GM12878 (cell line): ENCODE measurements around the gene TEC. TPM values are rescaled to one million over a fixed set of nuclear protein-coding genes. Genes with fewer than 3 reads are reported as not detected.

Experiments used
- ATAC-seq: fragments of 200-7000 bp; cut with Tn5 transposase; 3 replicates; pipeline ENCODE4 v1.9.1; 2020; ENCODE audit warnings: mild to moderate bottlenecking, moderate library complexity
- BruUV-seq: library from RNA; stranded (reverse); fragments of 400-500 nt; replicated peaks from 2 replicates; lab custom pipeline; 2021; lab: Mats Ljungman, UMichigan
- CTCF ChIA-PET: fragments of 300-600 bp; sonication (Branson Sonifier 250); formaldehyde crosslinking; extraction: SDS; loops from one replicate; lab custom pipeline; 2021; ENCODE audit warnings: inconsistent platforms; lab: Yijun Ruan, JAX
- POLR2A ChIA-PET: fragments of 350-600 bp; formaldehyde crosslinking; extraction: SDS; loops from one replicate; lab custom pipeline; 2021; ENCODE audit warnings: inconsistent platforms; lab: Charles Lee
- RAD21 ChIA-PET: fragments of 300-600 bp; sonication (Branson Sonifier 250); formaldehyde crosslinking; loops from one replicate; lab custom pipeline; 2023; ENCODE audit warnings: antibody characterized with exemption; ENCODE audit not compliant: unreplicated experiment; lab: Charles Lee
- SMC1A ChIA-PET: fragments of 300-600 bp; sonication (Branson Sonifier 250); formaldehyde crosslinking; loops from one replicate; lab custom pipeline; 2023; ENCODE audit not compliant: unreplicated experiment, uncharacterized antibody; lab: Charles Lee
- DNase-seq: peaks from one replicate; pipeline ENCODE4 v3.0.0-alpha.2; 2011; ENCODE audit warnings: low read depth, low spot score
- FAIRE-seq: peaks from 3 replicates; lab custom pipeline; 2011; peaks lifted over from hg19 to GRCh38; lab: Jason Lieb, UNC
- H2AFZ ChIP-seq: 2 replicates; pipeline ENCODE4 v1.6.0; 2011; ENCODE audit warnings: low read depth, low read length, control low read depth; ENCODE audit not compliant: control insufficient read depth
- H3K27ac ChIP-seq: 2 replicates; pipeline ENCODE4 v1.5.1; 2011; ENCODE audit warnings: control low read depth; ENCODE audit not compliant: control insufficient read depth, insufficient read depth
- H3K27me3 ChIP-seq, 2 experiments: replicated peaks in 1 of 2; 2 replicates each; pipeline versions ENCODE4 v1.6.0 to v1.6.1; 2011; ENCODE audit warnings: low read length in 1 of 2; ENCODE audit not compliant: control insufficient read depth in 2 of 2, insufficient read depth in 2 of 2
- H3K36me3 ChIP-seq, 2 experiments: 2 replicates each; pipeline ENCODE4 v1.5.1; 2011; ENCODE audit warnings: low read length in 1 of 2; ENCODE audit not compliant: control insufficient read depth in 2 of 2, insufficient read depth in 2 of 2
- H3K4me1 ChIP-seq: 2 replicates; pipeline ENCODE4 v1.6.1; 2011; ENCODE audit warnings: mild to moderate bottlenecking, low read length, moderate library complexity, mixed read lengths; ENCODE audit not compliant: control insufficient read depth, insufficient read depth
- H3K4me2 ChIP-seq: 2 replicates; pipeline ENCODE4 v1.6.0; 2011; ENCODE audit warnings: control low read depth; ENCODE audit not compliant: control insufficient read depth, insufficient read depth
- H3K4me3 ChIP-seq: fragments of 200-600 bp; sonication (generic); 2 replicates; pipeline ENCODE4 v1.5.1; 2016
- H3K79me2 ChIP-seq: 2 replicates; pipeline ENCODE4 v1.6.0; 2011; ENCODE audit warnings: low read length; ENCODE audit not compliant: control insufficient read depth, insufficient read depth
- H3K9ac ChIP-seq: 2 replicates; pipeline ENCODE4 v1.8.0; 2011; ENCODE audit warnings: low read length, control low read depth, mixed read lengths; ENCODE audit not compliant: control insufficient read depth, insufficient read depth
- H3K9me3 ChIP-seq: replicated peaks from 3 replicates; pipeline ENCODE4 v1.5.1; 2011; ENCODE audit warnings: mild to moderate bottlenecking, low read length; ENCODE audit not compliant: control insufficient read depth, insufficient read depth
- H4K20me1 ChIP-seq: 2 replicates; pipeline ENCODE4 v1.6.0; 2011; ENCODE audit not compliant: control insufficient read depth, insufficient read depth
- ATF7 ChIP-seq: fragments of 450-650 bp; IDR thresholded peaks from 2 replicates; pipeline ENCODE4 v1.6.1; 2016; ENCODE audit warnings: low read depth, mild to moderate bottlenecking
- BACH1 ChIP-seq: fragments of 450-650 bp; IDR thresholded peaks from 2 replicates; pipeline ENCODE4 v1.6.1; 2017; ENCODE audit warnings: mild to moderate bottlenecking, borderline replicate concordance
- BHLHE40 ChIP-seq, 2 experiments: fragments of 450-650 bp in 1 of 2; IDR thresholded peaks; 2 replicates each; pipeline ENCODE4 v1.6.1; 2011 to 2017; ENCODE audit warnings: low read depth in 2 of 2, borderline replicate concordance in 1 of 2, improper control_type of control experiment in 1 of 2, low read length in 1 of 2, mild to moderate bottlenecking in 1 of 2
- CEBPZ ChIP-seq: fragments of 150-350 bp; IDR thresholded peaks from 2 replicates; pipeline ENCODE4 v1.6.1; 2016; ENCODE audit warnings: low read depth, low read length
- HDGF ChIP-seq: fragments of 450-650 bp; IDR thresholded peaks from 2 replicates; pipeline ENCODE4 v1.6.1; 2016; ENCODE audit warnings: antibody characterized with exemption
- POLR2AphosphoS2 ChIP-seq: IDR thresholded peaks from 2 replicates; pipeline ENCODE4 v1.6.1; 2011; ENCODE audit warnings: low read depth, mild to moderate bottlenecking, low read length, improper control_type of control experiment, moderate library complexity
- SP1 ChIP-seq: IDR thresholded peaks from one replicate; pipeline ENCODE4 v1.6.1; 2011; ENCODE audit warnings: low read depth, low read length
- SPI1 ChIP-seq: IDR thresholded peaks from 2 replicates; pipeline ENCODE4 v1.6.1; 2011; ENCODE audit warnings: low read depth, mild to moderate bottlenecking, low read length, moderate library complexity, borderline replicate concordance; ENCODE audit not compliant: insufficient read depth
- SUZ12 ChIP-seq: fragments of 200-600 bp; sonication (generic); IDR thresholded peaks from one replicate; pipeline ENCODE4 v1.6.1; 2018; ENCODE audit warnings: antibody characterized with exemption, mild to moderate bottlenecking; ENCODE audit not compliant: unreplicated experiment
- TCF7 ChIP-seq: IDR thresholded peaks from 2 replicates; pipeline ENCODE4 v1.6.1; 2014; ENCODE audit warnings: antibody characterized with exemption, borderline replicate concordance
- YY1 ChIP-seq: IDR thresholded peaks from 2 replicates; pipeline ENCODE4 v1.6.1; 2011; ENCODE audit warnings: low read depth, mild to moderate bottlenecking, low read length
- ZZZ3 ChIP-seq: IDR thresholded peaks from 2 replicates; pipeline ENCODE4 v1.6.1; 2011; ENCODE audit warnings: low read depth; ENCODE audit not compliant: control insufficient read depth, insufficient read length
- WGBS: methylation state at CpG from one replicate; pipeline ENCODE4 v1.1.6; 2016; ENCODE audit warnings: low lambda C conversion rate; ENCODE audit not compliant: insufficient replicate concordance, insufficient coverage; ENCODE audit errors: missing lambda C conversion rate; 5-methylcytosine and 5-hydroxymethylcytosine counted together
- in situ Hi-C: fragments of 300-500 bp; cut with MboI; formaldehyde crosslinking; loops from 9 replicates; pipeline ENCODE4 v1.14.3; 2018; ENCODE audit warnings: mixed read lengths
- intact Hi-C: fragments of 100-400 bp; cut with micrococcal nuclease; formaldehyde crosslinking; loops from one replicate; pipeline ENCODE4 v1.14.2; 2022; ENCODE audit not compliant: unreplicated experiment
- polyA plus RNA-seq, 11 experiments: library from polyadenylated mRNA; depleted of rRNA in 4 of 11; unstranded in 6 of 11; stranded (reverse) in 5 of 11; fragments of >200 nt; fragmentation: Nextera tagmentation in 4 of 11; fragmentation: Illumina TruSeq in 1 of 11; extraction: Ambion mirVana in 4 of 11; extraction: Trizol in 1 of 11; gene quantifications; 1 replicate in 1 of 11; 2 replicates in 10 of 11; pipeline versions ENCODE4 v1.2.1 to v1.2.3, GENCODE V29; 2011 to 2016; ENCODE audit warnings: inconsistent platforms in 2 of 11, missing spikeins in 2 of 11, low read depth in 1 of 11
- total RNA-seq, 4 experiments: library from RNA; depleted of rRNA in 3 of 4; stranded (reverse); fragments of >200 nt in 3 of 4; fragmentation: Illumina TruSeq in 1 of 4; extraction: Trizol in 1 of 4; gene quantifications; 2 replicates each; pipeline versions ENCODE4 v1.2.1 to v1.2.3, GENCODE V29; 2013 to 2021

TEC gene
- total and polyA plus RNA-seq, 10 of the 15 experiments (the other 5 are each of a cell fraction or from before 2014, with no cell fraction given): 7.4 to 27.2 (median 17.1) TPM

- no peak overlapping the region for H3K4me3 ChIP-seq
- peaks cover 0 to 9% of the 10 kb centered on the region in 2 experiments; a peak in 2 of 4 replicates for H3K36me3 ChIP-seq
- no TSS peak for BruUV-seq
- WGBS: 91% methylated on average over 1 of the region's 1 CpG
- ChIA-PET RAD21 (interaction anchor here (0.6 to 2.1 kb wide), 7 partner anchors 11 to 194 kb away, joined by 3 to 9 read pairs (median 3); no protein-coding TSS in a partner anchor), CTCF (interaction anchor here (0.9 to 1.4 kb wide), 5 partner anchors 12 to 60 kb away, joined by 3 to 6 read pairs (median 4); no protein-coding TSS in a partner anchor), SMC1A (interaction anchor here (0.8 to 5.0 kb wide), 18 partner anchors 8 to 66 kb away, joined by 3 to 36 read pairs (median 6); no protein-coding TSS in a partner anchor)
- H3K27ac ChIP-seq: no peak overlapping the region
- FAIRE-seq (no peak), DNase-seq (no peak), ATAC-seq (no peak)
- H3K27me3 ChIP-seq: no peaks in the 10 kb centered on the region
- no peaks in the 10 kb centered on the region; the same call in 1 of the 2 replicates for H4K20me1 ChIP-seq
- peaks cover 3% of the 10 kb centered on the region; the same call in 2 of the 3 replicates for H3K9me3 ChIP-seq
- no peak overlapping the region for H2AFZ ChIP-seq
- in situ Hi-C loops: no loop called here
- H3K4me2 ChIP-seq: peak overlapping the region; percentile 22; the same call in 1 of the 2 replicates
- H3K79me2 ChIP-seq: peaks cover 92% of the 10 kb centered on the region
- TF ChIP-seq BHLHE40 (IDR thresholded peaks at IDR 0.05; ENCODE audit: borderline replicate concordance in 1 of 2, low read depth in 2 of 2, low read length in 1 of 2) (no peak), BACH1 (no peak), SP1 (no peak), SUZ12 (no peak), HDGF (no peak), ZZZ3 (no peak), ATF7 (no peak), SPI1 (no peak), CEBPZ (no peak), TCF7 (no peak), POLR2AphosphoS2 (no peak), YY1 (no peak)
- TF ChIP-seq, all 136 proteins: peak for 0
- intact Hi-C loops: no loop called here
- no peak overlapping the region for H3K9ac ChIP-seq
- H3K4me1 ChIP-seq: peaks cover 20% of the 10 kb centered on the region
- POLR2A ChIA-PET: interaction anchor here (0.6 to 2.1 kb wide), 9 partner anchors 8 to 87 kb away, joined by 3 to 7 read pairs (median 3); no protein-coding TSS in a partner anchor
These were observed 9.9 kb downstream of the TEC start for GRCh38 chr4:48259748-48260147.
